Measurements from ENCODE around the gene LIX1L. TPM values are rescaled to one million over a fixed set of nuclear protein-coding genes. Genes with fewer than 3 reads are reported as not detected.

The LIX1L gene
- total and polyA plus RNA-seq, 2 donors (not counting 1 experiment from before 2014, with no cell fraction given): 14.4 to 31.7 TPM

DNA sequence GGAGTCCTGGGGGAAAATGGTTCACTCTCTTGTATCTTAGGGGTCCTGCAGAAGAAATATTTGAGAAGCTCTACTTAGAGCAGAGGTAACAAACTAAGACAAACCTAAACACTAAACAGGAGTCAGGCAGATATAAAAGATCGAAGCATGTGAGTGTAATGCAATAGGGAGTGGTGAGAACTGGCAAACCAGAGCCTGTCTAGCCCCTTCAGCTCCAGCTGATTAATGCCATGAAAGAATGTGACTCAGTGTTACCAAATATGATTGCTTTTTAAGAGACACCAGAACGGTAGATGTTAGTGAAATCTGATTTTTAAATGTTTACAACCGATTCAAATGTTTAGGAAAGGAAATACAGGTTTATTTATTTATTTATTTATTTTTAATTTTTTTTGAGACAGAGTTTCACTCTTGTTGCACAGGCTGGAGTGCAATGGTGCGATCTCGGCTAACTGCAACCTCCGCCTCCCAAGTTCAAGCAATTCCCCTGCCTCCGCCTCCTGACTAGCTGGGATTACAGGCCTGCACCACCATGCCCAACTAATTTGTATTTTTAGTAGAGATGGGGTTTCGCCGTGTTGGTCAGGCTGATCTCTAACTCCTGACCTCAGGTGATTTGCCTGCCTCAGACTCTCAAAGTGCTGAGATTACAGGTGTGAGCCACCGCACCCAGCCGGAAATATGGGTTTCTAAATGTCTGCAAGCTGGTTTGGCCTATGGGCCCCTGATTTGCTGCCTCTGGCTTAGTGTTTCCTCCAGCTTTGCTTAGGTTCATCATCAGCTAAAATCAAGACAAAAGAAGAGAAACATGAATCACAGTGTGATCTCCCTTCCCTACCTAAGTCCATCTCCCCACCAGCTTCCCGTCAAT is 26.4 kb upstream of the LIX1L start:
- CTCF ChIA-PET: interaction anchor here (0.8 to 14.8 kb wide), 4 partner anchors 10 to 54 kb away, joined by 3 to 361 read pairs (median 171); partner anchors contain the start of gene TXNIP
- DNase-seq (no peak), ATAC-seq (ENCODE audit: low read depth) (no peak)
- TF ChIP-seq EZH2 (IDR thresholded peaks at IDR 0.05; ENCODE audit: borderline replicate concordance, insufficient read depth, low read depth, low read length, poor library complexity, severe bottlenecking): no peak
- TF ChIP-seq, protein P1, sequence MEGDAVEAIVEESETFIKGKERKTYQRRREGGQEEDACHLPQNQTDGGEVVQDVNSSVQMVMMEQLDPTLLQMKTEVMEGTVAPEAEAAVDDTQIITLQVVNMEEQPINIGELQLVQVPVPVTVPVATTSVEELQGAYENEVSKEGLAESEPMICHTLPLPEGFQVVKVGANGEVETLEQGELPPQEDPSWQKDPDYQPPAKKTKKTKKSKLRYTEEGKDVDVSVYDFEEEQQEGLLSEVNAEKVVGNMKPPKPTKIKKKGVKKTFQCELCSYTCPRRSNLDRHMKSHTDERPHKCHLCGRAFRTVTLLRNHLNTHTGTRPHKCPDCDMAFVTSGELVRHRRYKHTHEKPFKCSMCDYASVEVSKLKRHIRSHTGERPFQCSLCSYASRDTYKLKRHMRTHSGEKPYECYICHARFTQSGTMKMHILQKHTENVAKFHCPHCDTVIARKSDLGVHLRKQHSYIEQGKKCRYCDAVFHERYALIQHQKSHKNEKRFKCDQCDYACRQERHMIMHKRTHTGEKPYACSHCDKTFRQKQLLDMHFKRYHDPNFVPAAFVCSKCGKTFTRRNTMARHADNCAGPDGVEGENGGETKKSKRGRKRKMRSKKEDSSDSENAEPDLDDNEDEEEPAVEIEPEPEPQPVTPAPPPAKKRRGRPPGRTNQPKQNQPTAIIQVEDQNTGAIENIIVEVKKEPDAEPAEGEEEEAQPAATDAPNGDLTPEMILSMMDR (IDR thresholded peaks at IDR 0.05): no peak
- peak overlapping the region; percentile 93 for H3K27ac Mint-ChIP-seq
- POLR2A ChIA-PET: interaction anchor here (0.8 to 6.4 kb wide), 4 partner anchors 10 to 19 kb away, joined by 3 to 43 read pairs (median 5); partner anchors contain the start of gene TXNIP
- Histone ChIP-seq H3K79me2 (ENCODE audit: control insufficient read depth, insufficient read depth, low read length) (peaks cover 40% of the 10 kb centered on the region), H3K27ac (ENCODE audit: low read length in 2 of 2) (peak overlapping the region; percentile 43 to 97), H3K36me3 (replicated peaks in 1 of 2; ENCODE audit: control extremely low read depth in 1 of 2, control insufficient read depth in 1 of 2, extremely low read depth in 1 of 2, insufficient read depth in 2 of 2, low read length in 1 of 2) (no peaks in the 10 kb centered on the region), H3K9ac (ENCODE audit: low read length) (no peak overlapping the region), H3K9me3 (ENCODE audit: control extremely low read depth in 1 of 3, control insufficient read depth in 2 of 3, insufficient read depth in 1 of 3, low read length in 2 of 3) (no peaks in the 10 kb centered on the region), H3K4me2 (replicated peaks; ENCODE audit: low read depth, low read length, poor library complexity, severe bottlenecking) (peak overlapping the region; percentile 31), H3K27me3 (replicated peaks in 1 of 4; ENCODE audit: control extremely low read depth in 1 of 4, control insufficient read depth in 3 of 4, insufficient read depth in 4 of 4, low read length in 3 of 4) (no peaks in the 10 kb centered on the region), H4K20me1 (ENCODE audit: control insufficient read depth, insufficient read depth, low read length, poor library complexity, severe bottlenecking) (no peaks in the 10 kb centered on the region), H2AFZ (ENCODE audit: insufficient read depth, low read depth, low read length, poor library complexity, severe bottlenecking) (no peak overlapping the region), H3K4me1 (ENCODE audit: control insufficient read depth in 2 of 2, insufficient read depth in 2 of 2, low read length in 2 of 2) (peaks cover 79% of the 10 kb centered on the region in 2 donors), H3K4me3 (ENCODE audit: control extremely low read depth in 1 of 5, extremely low read depth in 1 of 5, insufficient read depth in 1 of 5, low read depth in 2 of 5, low read length in 4 of 5) (no peak overlapping the region)
- intact Hi-C loops (cut with micrococcal nuclease): no loop called here
- H3K27me3 Mint-ChIP-seq: no peaks in the 10 kb centered on the region
- WGBS (ENCODE audit: insufficient coverage): 54% methylated on average over 5 of the region's 12 CpGs
- H3K4me1 Mint-ChIP-seq: peaks cover 66% of the 10 kb centered on the region
- H3K4me3 Mint-ChIP-seq: peak overlapping the region; percentile 49
- H3K9me3 Mint-ChIP-seq (ENCODE audit: insufficient read depth): no peaks in the 10 kb centered on the region
